SU-DHL-6 (cell line): ENCODE measurements around the gene IGSF8.

Experiments used
- H2AFZ ChIP-seq: fragments of 200-600 bp; sonication (generic); 2 replicates; pipeline ENCODE4 v1.6.1; 2014; ENCODE audit warnings: low read depth, mild to moderate bottlenecking, moderate library complexity, mixed read lengths, antibody characterized with exemption, low read length; ENCODE audit not compliant: severe bottlenecking
- H3F3A ChIP-seq: fragments of 200-600 bp; shearing (Covaris generic); 2 replicates; pipeline ENCODE4 v1.6.0; 2016; ENCODE audit warnings: antibody characterized with exemption, mild to moderate bottlenecking; ENCODE audit not compliant: insufficient read depth
- H3K27ac ChIP-seq: fragments of 200-600 bp; sonication (generic); 2 replicates; pipeline ENCODE4 v1.5.1; 2016; ENCODE audit warnings: low read depth, mild to moderate bottlenecking, low read length, moderate library complexity, mixed read lengths
- H3K27me3 ChIP-seq: fragments of 200-600 bp; sonication (generic), shearing (Covaris generic); 2 replicates; pipeline ENCODE4 v1.6.0; 2014; ENCODE audit warnings: mild to moderate bottlenecking, low read length
- H3K36me3 ChIP-seq: fragments of 200-600 bp; sonication (generic); 2 replicates; pipeline ENCODE4 v1.6.1; 2014; ENCODE audit warnings: mild to moderate bottlenecking, low read length, mixed read lengths
- H3K4me2 ChIP-seq: fragments of 300-600, 200-600 bp; shearing (Covaris generic), sonication (generic); 2 replicates; pipeline ENCODE4 v1.6.0; 2014; ENCODE audit warnings: low read length, low read depth, mild to moderate bottlenecking; ENCODE audit not compliant: poor library complexity, severe bottlenecking
- H3K4me3 ChIP-seq: fragments of 200-600 bp; sonication (generic); 2 replicates; pipeline ENCODE4 v1.5.1; 2014; ENCODE audit warnings: antibody characterized with exemption, low read length, mild to moderate bottlenecking, mixed read lengths; ENCODE audit not compliant: insufficient read depth, poor library complexity, severe bottlenecking
- H3K79me2 ChIP-seq: fragments of 200-600 bp; sonication (generic); 2 replicates; pipeline ENCODE4 v1.6.1; 2014; ENCODE audit warnings: mild to moderate bottlenecking, low read length, moderate library complexity; ENCODE audit not compliant: insufficient read depth
- H3K9ac ChIP-seq: fragments of 200-600 bp; sonication (generic); 2 replicates; pipeline ENCODE4 v1.7.0; 2014; ENCODE audit warnings: mild to moderate bottlenecking, low read length
- H3K9me2 ChIP-seq: fragments of 200-600 bp; sonication (generic); replicated peaks from 2 replicates; pipeline ENCODE4 v1.6.1; 2014; ENCODE audit warnings: low read length; ENCODE audit not compliant: insufficient read depth
- H3K9me3 ChIP-seq: fragments of 200-600 bp; sonication (generic); 2 replicates; pipeline ENCODE4 v1.6.1; 2014; ENCODE audit warnings: low read length, mixed read lengths; ENCODE audit not compliant: insufficient read depth
- H4K20me1 ChIP-seq: fragments of 200-600 bp; sonication (generic); 2 replicates; pipeline ENCODE4 v1.6.1; 2014; ENCODE audit warnings: low read depth, mild to moderate bottlenecking, antibody characterized with exemption, low read length, moderate library complexity, mixed read lengths
- EZH2phosphoT487 ChIP-seq: fragments of 200-600 bp; sonication (generic), shearing (Covaris generic); conservative IDR thresholded peaks from 2 replicates; pipeline ENCODE4 v1.6.1; 2018; ENCODE audit warnings: mild to moderate bottlenecking, antibody characterized with exemption, low read length, moderate library complexity, mixed read lengths
- TF ChIP-seq, protein P1 (sequence below): fragments of 200-600 bp; sonication (generic); IDR thresholded peaks from one replicate; pipeline ENCODE4 v1.5.1; 2017; ENCODE audit warnings: antibody characterized with exemption, mild to moderate bottlenecking, low read length, moderate library complexity; ENCODE audit not compliant: insufficient read depth, poor library complexity, severe bottlenecking

IGSF8 gene

DNA sequence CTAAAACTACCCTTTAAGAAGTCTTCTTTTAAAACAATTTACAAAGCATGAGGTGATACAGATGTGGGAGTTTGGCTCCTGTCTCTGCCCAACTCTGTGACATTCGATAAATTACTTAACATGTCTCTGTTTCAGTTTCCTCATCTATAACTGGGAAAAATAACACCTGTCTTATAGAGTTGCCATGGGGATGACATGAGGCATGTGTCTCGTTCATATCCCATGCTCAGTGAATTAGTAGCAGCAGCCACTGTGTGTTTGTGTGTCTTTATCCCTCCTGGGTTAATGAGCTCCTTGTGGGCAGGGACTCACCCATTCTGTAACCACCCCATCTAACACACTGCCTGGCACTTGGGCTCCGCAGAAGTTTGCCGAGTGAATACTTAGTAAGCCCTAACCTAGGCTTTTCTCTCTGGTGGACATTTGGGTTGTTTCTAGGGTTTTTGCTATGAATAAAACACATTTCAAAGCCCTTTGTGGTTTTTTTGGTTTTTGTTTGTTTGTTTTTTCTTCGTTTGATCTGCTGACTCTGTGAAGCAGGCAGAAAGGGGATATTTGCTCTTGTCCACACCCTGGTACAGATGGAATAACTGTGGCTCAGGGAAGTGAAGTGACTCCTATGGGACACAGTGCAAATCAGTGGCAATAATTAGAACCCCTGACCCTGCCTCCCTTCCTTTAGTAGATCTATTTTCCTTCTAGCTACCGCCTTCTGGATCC is 17.9 kb downstream of the IGSF8 start:
- H3K9me2 ChIP-seq = no peaks in the 10 kb centered on the region
- no peak overlapping the region for H3K9ac ChIP-seq
- H3K4me2 ChIP-seq = no peak overlapping the region
- TF ChIP-seq, protein P1, sequence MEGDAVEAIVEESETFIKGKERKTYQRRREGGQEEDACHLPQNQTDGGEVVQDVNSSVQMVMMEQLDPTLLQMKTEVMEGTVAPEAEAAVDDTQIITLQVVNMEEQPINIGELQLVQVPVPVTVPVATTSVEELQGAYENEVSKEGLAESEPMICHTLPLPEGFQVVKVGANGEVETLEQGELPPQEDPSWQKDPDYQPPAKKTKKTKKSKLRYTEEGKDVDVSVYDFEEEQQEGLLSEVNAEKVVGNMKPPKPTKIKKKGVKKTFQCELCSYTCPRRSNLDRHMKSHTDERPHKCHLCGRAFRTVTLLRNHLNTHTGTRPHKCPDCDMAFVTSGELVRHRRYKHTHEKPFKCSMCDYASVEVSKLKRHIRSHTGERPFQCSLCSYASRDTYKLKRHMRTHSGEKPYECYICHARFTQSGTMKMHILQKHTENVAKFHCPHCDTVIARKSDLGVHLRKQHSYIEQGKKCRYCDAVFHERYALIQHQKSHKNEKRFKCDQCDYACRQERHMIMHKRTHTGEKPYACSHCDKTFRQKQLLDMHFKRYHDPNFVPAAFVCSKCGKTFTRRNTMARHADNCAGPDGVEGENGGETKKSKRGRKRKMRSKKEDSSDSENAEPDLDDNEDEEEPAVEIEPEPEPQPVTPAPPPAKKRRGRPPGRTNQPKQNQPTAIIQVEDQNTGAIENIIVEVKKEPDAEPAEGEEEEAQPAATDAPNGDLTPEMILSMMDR = no peak
- no peak for TF ChIP-seq EZH2phosphoT487
- H3K36me3 ChIP-seq = no peaks in the 10 kb centered on the region
- no peaks in the 10 kb centered on the region for H3F3A ChIP-seq
- H3K9me3 ChIP-seq = no peaks in the 10 kb centered on the region
- H2AFZ ChIP-seq = no peak overlapping the region
- H3K4me3 ChIP-seq = no peak overlapping the region
- no peak overlapping the region for H3K27ac ChIP-seq
- H3K27me3 ChIP-seq = no peaks in the 10 kb centered on the region
- H3K79me2 ChIP-seq = no peaks in the 10 kb centered on the region
- H4K20me1 ChIP-seq = no peaks in the 10 kb centered on the region

DNA sequence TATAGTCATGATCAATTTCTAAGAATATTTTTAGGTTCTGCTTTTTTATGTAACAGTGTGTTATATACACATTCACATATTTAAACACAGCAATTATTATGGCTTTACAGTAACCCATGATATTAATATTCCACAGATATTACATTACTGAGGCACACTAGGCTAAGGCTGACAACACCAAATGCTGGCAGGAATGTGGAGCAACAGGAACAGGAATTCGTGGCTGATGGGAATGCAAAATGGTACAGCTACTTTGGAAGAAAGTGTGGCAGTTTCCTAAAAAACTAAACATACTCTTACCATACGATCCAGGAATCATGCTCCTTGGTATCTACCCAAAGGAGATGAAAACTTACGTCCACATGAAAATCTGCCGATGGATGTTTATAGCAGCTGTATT is 19.0 kb downstream of the IGSF8 start:
- no peaks in the 10 kb centered on the region for H3K9me2 ChIP-seq
- no peaks in the 10 kb centered on the region for H3K36me3 ChIP-seq
- no peaks in the 10 kb centered on the region for H3F3A ChIP-seq
- H2AFZ ChIP-seq = no peak overlapping the region
- no peaks in the 10 kb centered on the region for H3K27me3 ChIP-seq
- no peaks in the 10 kb centered on the region for H3K79me2 ChIP-seq
- no peak overlapping the region for H3K27ac ChIP-seq
- H3K9me3 ChIP-seq = no peaks in the 10 kb centered on the region
- no peak overlapping the region for H3K4me2 ChIP-seq
- H3K4me3 ChIP-seq = no peak overlapping the region
- H4K20me1 ChIP-seq = no peaks in the 10 kb centered on the region
- TF ChIP-seq, protein P1 = no peak
- no peak for TF ChIP-seq EZH2phosphoT487
- no peak overlapping the region for H3K9ac ChIP-seq

DNA sequence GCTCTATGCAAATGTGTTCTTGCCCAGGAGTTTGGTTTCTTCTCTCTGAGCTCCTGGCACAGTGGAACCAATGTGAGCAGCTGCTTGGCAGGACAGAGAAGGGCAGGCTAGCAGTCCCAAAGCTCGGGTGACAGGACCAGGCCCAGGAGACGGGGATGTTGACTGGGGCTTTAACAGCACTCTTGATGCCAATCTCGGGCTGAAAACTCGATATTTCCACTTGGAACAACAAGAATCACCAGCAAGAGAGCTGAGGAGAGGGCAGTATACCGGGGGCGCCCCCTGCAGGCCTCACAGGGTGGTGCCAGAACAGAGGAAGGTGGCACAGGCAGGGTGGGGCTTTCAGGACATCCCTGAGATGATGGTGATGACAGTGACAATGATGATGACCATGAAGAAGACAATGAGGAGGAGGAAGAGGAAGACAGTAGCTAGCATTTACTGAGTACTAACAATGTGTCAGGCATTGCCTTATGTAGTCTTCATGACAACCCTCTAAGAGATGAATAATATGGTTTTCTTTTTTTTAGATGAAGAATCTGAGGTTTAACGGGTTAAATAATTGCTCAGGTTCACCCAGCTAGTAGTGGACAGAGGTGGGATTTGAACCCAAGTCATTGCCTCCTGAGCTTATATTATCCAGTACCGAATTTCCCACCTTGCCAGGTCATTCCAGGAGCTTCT is 19.8 kb downstream of the IGSF8 start:
- Histone ChIP-seq H3K9ac (no peak overlapping the region), H3F3A (no peaks in the 10 kb centered on the region), H3K4me2 (no peak overlapping the region), H3K79me2 (no peaks in the 10 kb centered on the region), H3K36me3 (no peaks in the 10 kb centered on the region), H2AFZ (no peak overlapping the region), H3K9me2 (no peaks in the 10 kb centered on the region), H4K20me1 (no peaks in the 10 kb centered on the region), H3K27ac (no peak overlapping the region), H3K9me3 (no peaks in the 10 kb centered on the region), H3K27me3 (no peaks in the 10 kb centered on the region), H3K4me3 (no peak overlapping the region)
- TF ChIP-seq EZH2phosphoT487 = no peak
- TF ChIP-seq, protein P1 = peak; percentile 95
